A549 (cell line): Measurements from ENCODE around the gene GAK.

Experiments used
- MAFK ChIP-seq: fragments of 450-650 bp; IDR thresholded peaks from 2 replicates; pipeline ENCODE4 v1.6.1; 2014; ENCODE audit not compliant: partially characterized antibody
- RFX5 ChIP-seq: fragments of 450-650 bp; IDR thresholded peaks from 2 replicates; pipeline ENCODE4 v1.7.1; 2014; ENCODE audit warnings: antibody characterized with exemption, mild to moderate bottlenecking, moderate library complexity
- TF ChIP-seq, protein P1 (sequence below): fragments of >200 bp; sonication (Bioruptor Twin); formaldehyde crosslinking; IDR thresholded peaks from 3 replicates; pipeline ENCODE4 v1.5.1; 2016
- TF ChIP-seq, protein P2 (sequence below): IDR thresholded peaks from 2 replicates; pipeline ENCODE4 v1.6.1; 2012

DNA sequence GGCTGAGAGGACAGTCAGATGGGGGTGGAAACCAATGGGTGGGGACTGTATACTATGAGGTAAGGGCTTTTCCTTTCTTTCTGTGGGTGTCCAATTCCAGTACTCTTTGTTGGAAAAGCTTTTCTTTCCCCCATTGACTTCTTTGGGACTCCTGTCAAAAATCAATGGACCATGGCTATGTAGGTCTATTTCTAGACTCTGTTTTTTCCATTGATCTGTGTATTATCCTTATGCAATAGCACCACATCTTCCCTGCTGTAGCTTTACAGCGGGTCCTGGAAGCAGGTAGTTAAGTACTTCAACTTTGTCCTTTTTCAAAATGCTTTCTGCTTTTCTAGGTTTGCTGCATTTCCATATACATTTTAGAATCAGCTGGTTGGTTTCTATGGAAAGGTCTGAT is 94.3 kb downstream of the GAK start:
- TF ChIP-seq, protein P1, sequence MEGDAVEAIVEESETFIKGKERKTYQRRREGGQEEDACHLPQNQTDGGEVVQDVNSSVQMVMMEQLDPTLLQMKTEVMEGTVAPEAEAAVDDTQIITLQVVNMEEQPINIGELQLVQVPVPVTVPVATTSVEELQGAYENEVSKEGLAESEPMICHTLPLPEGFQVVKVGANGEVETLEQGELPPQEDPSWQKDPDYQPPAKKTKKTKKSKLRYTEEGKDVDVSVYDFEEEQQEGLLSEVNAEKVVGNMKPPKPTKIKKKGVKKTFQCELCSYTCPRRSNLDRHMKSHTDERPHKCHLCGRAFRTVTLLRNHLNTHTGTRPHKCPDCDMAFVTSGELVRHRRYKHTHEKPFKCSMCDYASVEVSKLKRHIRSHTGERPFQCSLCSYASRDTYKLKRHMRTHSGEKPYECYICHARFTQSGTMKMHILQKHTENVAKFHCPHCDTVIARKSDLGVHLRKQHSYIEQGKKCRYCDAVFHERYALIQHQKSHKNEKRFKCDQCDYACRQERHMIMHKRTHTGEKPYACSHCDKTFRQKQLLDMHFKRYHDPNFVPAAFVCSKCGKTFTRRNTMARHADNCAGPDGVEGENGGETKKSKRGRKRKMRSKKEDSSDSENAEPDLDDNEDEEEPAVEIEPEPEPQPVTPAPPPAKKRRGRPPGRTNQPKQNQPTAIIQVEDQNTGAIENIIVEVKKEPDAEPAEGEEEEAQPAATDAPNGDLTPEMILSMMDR = no peak
- TF ChIP-seq RFX5 = no peak
- no peak for TF ChIP-seq MAFK
- TF ChIP-seq, protein P2, sequence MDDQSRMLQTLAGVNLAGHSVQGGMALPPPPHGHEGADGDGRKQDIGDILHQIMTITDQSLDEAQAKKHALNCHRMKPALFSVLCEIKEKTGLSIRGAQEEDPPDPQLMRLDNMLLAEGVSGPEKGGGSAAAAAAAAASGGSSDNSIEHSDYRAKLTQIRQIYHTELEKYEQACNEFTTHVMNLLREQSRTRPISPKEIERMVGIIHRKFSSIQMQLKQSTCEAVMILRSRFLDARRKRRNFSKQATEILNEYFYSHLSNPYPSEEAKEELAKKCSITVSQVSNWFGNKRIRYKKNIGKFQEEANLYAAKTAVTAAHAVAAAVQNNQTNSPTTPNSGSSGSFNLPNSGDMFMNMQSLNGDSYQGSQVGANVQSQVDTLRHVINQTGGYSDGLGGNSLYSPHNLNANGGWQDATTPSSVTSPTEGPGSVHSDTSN = no peak
